GM23338 (cell line): ENCODE measurements around the gene NEURL1.

Source experiments
- CTCF ChIP-seq, 2 experiments: fragments of 200-600 bp in 1 of 2; sonication (generic) in 1 of 2; conservative IDR thresholded peaks; 2 replicates each; pipeline versions ENCODE4 v1.5.1 to v1.6.1; 2016 to 2017; ENCODE audit warnings: antibody characterized with exemption in 2 of 2, low read depth in 2 of 2, mild to moderate bottlenecking in 2 of 2, moderate library complexity in 1 of 2
- EZH2 ChIP-seq: fragments of 200-600 bp; sonication (generic); IDR thresholded peaks from one replicate; pipeline ENCODE4 v1.8.0; 2017; ENCODE audit warnings: antibody characterized with exemption, mild to moderate bottlenecking, low read depth; ENCODE audit not compliant: unreplicated experiment
- EZH2phosphoT487 ChIP-seq: fragments of 200-600 bp; sonication (generic); IDR thresholded peaks from one replicate; pipeline ENCODE4 v1.8.1; 2018; ENCODE audit warnings: antibody characterized with exemption; ENCODE audit not compliant: unreplicated experiment
- NANOG ChIP-seq: IDR thresholded peaks from 2 replicates; pipeline ENCODE4 v1.6.1; 2016; ENCODE audit warnings: antibody characterized with exemption, borderline replicate concordance
- POLR2AphosphoS5 ChIP-seq: IDR thresholded peaks from 2 replicates; pipeline ENCODE4 v1.6.1; 2016; ENCODE audit warnings: antibody characterized with exemption, low read depth
- REST ChIP-seq: IDR thresholded peaks from one replicate; pipeline ENCODE4 v1.6.1; 2018; ENCODE audit warnings: antibody characterized with exemption; ENCODE audit not compliant: unreplicated experiment
- ZNF114 ChIP-seq: fragments of 250-450 bp; sonication (Bioruptor Pico); IDR thresholded peaks from 2 replicates; pipeline ENCODE4 v1.5.0; 2020; ENCODE audit warnings: mild to moderate bottlenecking, moderate library complexity
- ZNF331 ChIP-seq: fragments of 250-450 bp; sonication (Bioruptor Pico); IDR thresholded peaks from 2 replicates; pipeline ENCODE4 v1.5.0; 2020; ENCODE audit warnings: low read depth, mild to moderate bottlenecking, moderate library complexity

- TF ChIP-seq ZNF114 (CRISPR knock-in tag), result no peak
- no peak for TF ChIP-seq CTCF (conservative IDR thresholded peaks at IDR 0.05; ENCODE audit: low read depth in 2 of 2)
- TF ChIP-seq EZH2, result no peak
- no peak for TF ChIP-seq REST
- no peak for TF ChIP-seq POLR2AphosphoS5
- no peak for TF ChIP-seq ZNF331 (CRISPR knock-in tag)
- TF ChIP-seq EZH2phosphoT487, result no peak
- no peak for TF ChIP-seq NANOG
Observed at GRCh38 chr10:103599211-103599610, 105.7 kb downstream of the NEURL1 start.
